HG02798 (cell line): Measurements from ENCODE around the gene FTSJ1.
"Not testable (repeated sequence)": the region's sequence is repeated elsewhere in the genome, so short reads cannot be mapped to it uniquely, and the experiment has no call there.

Experiments
- ATAC-seq: cut with Tn5 transposase; IDR thresholded peaks from one replicate; pipeline ENCODE4 v1.9.1; 2021; ENCODE audit warnings: mild to moderate bottlenecking; ENCODE audit not compliant: unreplicated experiment, poor library complexity

The FTSJ1 gene

GRCh38 chrX:48520976-48521352, 45.0 kb downstream of the FTSJ1 start:
- no peak for ATAC-seq

- peak; percentile 98 for ATAC-seq
These were observed 45.6 kb downstream of the FTSJ1 start, which contains the start of gene EBP for GRCh38 chrX:48521353-48522243. EBP (plus strand) TSS chrX:48521808; CDS start chrX:48523772, 1,964 bp downstream.

GRCh38 chrX:48522291-48522690, 46.3 kb downstream of the FTSJ1 start:
- no peak for ATAC-seq

- ATAC-seq = no peak
These were observed 47.7 kb downstream of the FTSJ1 start for GRCh38 chrX:48523682-48524081.

- ATAC-seq = not testable (repeated sequence)
These were observed 49.9 kb downstream of the FTSJ1 start for GRCh38 chrX:48525853-48526252.

GRCh38 chrX:48530736-48531135, 54.7 kb downstream of the FTSJ1 start:
- ATAC-seq = no peak

GRCh38 chrX:48531358-48531959, 55.5 kb downstream of the FTSJ1 start:
- no peak for ATAC-seq

GRCh38 chrX:48532161-48532560, 56.2 kb downstream of the FTSJ1 start:
- ATAC-seq = no peak

- ATAC-seq = no peak
These were observed 57.2 kb downstream of the FTSJ1 start for GRCh38 chrX:48533165-48533564.
